GF-D8 (cell line): ENCODE results near the gene DNAJC27.

Experiments
- DNase-seq: peaks from one replicate; lab custom pipeline; 2025; lab: John Stamatoyannopoulos, UW

Gene DNAJC27

DNA sequence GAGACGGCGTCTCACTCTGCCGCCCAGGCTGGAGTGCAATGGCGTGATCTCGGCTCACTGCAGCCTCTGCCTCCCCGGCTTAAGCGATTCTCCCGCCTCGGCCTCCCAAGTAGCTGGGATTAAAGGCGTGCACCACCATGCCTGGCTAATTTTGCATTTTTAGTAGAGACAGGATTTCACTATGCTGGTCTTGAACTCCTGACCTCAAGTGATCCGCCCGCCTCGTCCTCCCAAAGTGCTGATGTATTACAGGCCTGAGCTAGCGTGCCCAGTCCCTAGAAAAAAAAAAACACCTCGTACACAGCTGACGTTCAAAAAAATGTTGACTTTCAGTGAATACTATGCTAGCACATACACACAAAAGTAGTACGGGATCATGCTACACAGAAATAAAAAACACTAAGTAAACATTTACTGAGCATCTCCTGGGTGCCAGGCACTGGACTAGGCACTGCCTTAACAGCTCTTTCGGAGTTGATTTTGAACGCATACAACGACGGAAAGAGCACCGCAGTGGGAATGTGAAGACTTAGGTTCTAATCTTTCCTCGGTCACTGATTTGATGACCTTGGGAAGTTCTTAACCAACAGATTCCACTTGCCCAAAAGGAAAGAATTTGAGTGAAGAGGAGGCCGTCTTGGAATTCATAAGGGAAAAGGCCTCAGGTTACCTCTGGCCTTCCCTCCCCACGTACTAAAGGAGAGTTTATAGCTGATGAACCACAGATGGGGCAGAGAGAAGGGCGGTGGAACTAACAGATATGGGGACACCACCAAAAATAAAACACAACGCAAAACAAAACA is 1.1 kb downstream of the DNAJC27 start:
- DNase-seq, result no peak

DNA sequence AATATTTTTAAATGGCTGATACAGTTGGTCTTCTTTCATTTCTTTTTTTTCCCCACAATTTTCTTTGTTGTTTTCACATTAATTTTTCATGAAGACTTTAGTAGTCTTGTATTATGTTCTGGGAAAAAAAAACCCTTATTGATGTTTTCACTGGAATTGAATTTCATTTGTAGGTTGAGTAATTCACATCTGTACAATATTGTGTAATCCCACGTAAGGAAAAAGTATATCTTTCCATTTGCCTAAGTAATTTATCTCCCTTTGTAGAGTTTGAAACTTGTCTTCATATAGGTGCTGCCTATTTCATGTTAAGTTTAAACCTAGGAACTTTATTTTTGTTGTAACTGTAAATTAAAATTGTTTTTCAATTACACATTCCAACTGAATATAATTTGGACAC is 2.0 kb downstream of the DNAJC27 start:
- no peak for DNase-seq

DNA sequence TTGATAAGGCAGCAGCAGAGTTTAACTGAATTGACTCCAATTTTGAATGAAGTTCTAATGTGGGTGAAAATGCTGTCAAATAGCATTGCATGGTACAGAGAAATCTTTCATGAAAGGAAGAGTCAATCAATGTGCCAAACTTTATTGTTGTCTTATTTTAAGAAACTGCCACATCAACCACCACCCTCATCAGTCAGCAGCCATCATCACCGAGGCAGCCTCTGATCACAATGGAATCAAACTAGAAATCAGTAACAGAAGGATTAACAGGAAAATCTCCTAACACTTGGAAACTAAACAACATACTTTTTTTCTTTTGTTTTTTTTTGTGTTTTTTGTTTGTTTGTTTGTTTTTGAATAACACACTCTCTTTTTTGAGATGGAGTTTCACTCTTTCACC is 9.9 kb downstream of the DNAJC27 start:
- DNase-seq, result no peak

DNA sequence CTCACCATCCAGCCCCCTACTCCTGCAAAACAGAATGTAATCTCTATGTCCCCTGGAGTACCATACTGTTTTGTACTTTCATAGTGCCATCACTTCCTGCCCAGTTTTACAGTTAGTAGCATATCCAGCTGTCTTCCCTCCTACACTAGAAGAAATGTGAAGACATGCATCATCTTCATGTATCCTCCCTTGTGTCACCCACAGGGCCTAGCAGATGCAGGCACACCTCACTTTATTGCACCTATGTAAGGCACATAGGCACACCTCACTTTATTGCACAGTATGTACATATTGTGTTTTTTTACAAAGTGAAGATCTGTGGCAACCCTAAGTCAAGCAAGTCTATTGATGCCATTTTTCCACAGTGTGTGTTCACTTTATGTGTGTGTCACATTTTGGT is 12.0 kb downstream of the DNAJC27 start:
- DNase-seq, result no peak

DNA sequence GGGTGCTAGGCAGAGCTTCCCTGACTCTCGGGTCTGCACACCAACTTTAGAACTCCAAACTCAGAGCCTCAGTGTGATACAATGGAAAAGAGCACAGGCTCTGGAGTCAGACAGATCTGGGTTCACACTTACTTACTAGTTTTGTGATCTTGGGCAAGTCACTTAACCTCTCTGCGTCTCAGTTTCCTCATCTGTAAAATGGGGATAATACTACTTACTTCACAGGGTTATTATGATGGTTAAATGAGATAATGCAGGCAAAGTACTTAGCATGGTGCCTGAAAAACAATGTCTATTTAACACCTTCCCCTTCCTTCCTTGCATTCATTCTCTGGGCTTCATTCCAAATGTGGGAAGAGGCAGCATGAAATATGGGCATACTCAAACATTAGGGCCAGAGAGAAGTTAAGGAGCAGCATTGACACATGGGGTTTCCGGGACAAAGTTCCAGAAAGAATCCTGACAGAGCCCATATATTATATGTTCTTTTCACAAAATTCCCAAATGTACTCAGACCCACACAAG is 13.3 kb downstream of the DNAJC27 start:
- DNase-seq, result no peak

DNA sequence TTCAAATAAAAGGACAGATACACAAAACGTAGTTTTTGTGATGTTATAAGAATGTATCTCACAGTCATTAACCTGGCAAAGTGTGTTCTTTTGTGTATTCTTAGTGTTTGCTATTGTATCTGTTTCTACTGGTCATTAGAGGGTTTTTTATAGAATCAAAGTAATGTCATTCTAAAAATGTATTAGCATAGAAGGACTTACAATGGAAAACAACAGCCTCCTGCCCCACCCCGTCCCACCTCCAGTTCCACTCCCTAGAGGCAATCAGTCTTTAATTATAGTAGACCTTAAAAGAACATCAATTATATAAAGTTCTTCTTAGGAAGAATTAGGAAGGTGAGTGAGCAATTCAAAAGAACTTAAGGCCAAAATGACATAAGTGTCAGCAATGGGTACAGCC is 13.8 kb downstream of the DNAJC27 start:
- no peak for DNase-seq

DNA sequence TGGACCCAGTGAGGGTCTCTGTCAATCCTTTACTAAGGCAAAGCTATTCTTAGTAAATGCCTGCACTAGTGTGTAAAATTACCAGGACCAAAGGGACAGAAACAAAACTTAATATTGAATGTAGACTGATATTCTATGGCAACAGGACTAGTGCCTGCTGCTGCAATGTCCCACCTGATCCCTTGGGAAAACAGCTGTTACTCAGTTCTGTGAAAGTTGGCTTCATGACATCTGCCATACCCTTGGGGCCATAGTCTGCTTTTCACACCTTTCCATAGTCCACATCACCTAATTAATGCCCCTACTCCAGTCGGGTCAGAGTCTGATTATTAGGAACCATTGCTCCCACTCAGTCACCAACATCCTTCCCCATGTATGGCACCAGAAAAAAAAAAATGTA is 14.5 kb downstream of the DNAJC27 start:
- DNase-seq, result no peak

DNA sequence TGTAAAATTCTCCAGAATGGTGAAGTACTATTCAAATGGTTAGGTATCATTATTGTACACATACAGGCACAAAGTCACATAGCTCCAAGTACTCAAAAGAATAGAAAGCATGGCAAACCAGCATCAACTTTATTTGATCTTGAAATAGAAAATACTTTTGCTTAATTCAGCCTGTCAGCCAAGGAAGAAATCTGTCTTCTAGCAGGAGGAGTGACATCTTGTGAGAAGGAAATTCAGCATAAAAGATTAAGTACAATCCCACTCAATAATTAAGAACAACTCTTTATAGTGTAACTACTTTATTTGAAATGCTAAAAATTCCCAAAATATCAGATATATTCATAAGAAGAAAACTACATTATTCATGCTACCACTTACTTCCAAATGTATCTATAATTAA is 15.8 kb downstream of the DNAJC27 start:
- DNase-seq, result no peak

DNA sequence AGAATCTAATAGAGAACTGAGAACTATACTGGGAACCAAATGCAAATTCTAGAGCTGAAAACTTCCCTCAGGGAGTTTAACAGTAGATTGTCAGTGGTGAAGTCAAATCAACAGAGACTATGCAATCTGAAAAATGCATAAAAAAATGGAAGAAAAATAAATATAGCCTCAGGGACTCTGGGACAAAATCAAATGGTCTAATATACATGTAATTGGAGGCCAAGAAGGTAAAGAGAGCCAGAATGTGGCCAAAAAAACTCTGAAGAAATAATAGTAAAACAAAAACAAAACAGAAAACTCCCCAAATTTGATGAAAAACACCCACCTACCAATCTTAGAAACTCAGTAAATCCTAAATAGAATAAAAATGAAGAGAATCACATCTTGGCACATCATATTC is 16.5 kb downstream of the DNAJC27 start:
- no peak for DNase-seq

DNA sequence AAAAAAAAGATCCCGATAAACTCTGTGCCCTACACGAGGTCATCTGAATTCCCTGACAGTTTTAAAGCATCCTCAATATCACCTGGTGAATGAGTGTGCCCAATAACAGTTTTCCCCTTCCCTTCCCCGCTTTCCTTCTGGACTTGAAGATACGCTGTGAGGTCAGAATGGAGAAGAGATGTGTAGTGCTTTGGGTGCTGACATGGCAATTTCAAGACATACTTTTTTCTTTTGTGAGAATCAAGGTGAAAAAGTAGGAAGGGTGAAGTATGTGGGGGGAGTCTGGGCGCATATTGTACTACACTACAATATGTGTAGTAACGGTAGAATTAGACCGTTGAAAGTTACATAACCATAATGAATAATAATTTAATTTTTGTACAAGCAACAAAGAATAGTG is 21.7 kb downstream of the DNAJC27 start:
- DNase-seq, result no peak

DNA sequence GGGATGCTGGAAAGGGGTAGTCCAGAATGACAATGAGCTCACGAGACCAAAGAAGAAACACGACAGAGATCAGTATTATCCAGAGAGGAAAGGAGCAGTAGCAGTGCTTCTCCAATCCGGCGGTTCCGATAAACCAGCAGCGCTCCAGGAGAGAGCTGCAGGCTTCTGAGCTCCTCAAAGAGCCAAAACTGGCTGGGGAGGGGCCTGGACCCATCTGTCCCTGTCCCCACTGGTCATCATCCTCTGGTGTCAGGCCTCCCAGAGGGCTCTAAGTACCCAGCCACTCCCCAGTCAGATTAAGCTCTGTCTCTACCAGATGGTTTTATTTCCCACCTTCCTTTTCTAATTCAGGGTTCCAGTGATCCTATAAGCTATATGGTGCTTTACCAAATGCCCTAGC is 23.2 kb downstream of the DNAJC27 start:
- no peak for DNase-seq

DNA sequence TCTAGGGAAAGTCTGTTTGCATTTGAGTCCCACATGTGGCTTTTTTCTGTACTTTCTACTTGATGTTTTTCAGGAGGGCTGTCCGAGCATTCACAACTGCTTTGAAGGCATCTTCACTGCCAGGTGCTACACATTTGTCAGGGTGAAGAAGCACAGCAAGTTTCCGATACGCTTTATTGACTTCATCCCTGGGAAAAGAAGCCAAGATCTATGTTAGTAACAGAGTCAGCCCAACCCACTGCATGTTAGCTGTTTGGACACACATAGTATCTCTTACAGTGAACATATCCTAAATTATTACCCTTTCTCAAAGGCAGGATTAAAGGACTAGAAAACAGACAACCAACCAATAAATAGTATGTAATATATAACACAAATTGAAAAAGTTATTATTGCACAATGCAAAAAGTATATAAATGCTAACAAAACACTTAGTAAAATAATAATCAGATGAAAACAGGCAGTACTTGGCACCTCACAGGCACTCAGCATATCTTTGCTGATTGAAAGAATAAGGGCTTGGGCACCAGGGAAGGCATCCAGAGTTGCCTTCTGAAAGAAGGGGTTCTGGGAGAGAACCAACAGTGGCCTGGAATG is 24.1 kb downstream of the DNAJC27 start:
- DNase-seq, result no peak

DNA sequence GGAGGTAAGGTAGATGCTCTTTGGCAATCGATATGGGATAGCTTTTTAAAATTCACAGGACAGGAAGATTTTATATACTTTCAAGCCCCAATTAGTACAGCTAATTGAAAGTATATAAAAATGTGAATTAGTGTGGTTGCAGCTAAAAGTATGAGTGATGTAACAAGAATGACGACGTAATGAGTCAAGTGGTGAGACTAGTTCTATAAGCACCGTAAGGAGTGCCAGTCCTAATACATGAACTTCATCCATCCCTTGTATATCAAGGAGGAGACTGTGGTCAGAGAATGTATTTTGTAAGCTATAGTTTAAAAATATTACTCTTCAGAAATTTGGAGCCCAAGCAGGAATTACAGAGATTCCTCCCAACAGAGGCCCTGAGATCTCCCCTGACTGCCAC is 25.8 kb downstream of the DNAJC27 start:
- no peak for DNase-seq

DNA sequence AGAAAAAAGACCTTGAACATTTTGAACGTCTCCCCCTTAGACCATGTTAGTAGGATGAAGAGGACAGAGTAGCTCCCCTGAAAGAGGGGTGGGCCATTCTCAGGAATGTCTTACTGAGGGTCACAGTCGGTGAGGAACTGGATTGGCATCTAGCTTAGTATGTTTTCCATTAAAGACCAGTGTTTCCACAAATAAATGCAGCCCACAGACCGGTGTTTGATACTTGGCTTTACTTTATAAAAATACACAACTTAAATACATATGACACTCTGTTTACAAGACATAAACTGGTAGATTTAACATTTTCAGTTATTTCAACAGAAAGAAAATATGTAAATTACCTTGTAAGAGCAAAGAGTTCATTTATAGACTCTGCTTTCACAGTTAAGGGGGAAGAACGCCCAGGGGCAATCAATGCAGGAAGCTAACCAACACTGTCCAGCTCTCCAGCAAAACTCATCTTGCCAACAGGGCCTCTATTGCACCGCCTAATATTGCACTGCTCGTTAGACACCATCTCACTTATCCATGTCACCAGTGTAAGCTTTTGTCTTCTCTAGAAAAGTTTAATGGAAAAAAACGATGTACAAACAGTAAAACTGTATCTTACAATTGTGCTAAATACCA is 28.2 kb downstream of the DNAJC27 start:
- DNase-seq, result no peak

DNA sequence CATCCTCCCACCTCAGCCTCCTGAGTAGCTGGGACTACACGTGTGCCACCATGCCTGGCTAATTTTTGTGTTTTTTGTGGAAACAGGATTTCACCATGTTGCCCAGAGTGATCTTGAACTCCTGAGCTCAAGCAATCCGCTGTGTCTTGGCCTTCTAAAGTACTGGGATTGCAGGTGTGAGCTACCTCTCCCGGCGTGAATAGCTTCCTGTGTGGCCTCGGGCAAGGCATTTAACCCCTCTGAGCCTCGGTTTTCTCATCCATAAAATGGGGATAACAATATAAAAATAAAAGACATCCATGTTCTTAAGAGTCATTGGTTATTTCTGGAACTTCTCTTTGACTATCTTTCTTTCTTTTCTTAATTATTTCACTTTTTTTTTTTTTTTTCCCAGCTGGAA is 32.4 kb downstream of the DNAJC27 start:
- no peak for DNase-seq

DNA sequence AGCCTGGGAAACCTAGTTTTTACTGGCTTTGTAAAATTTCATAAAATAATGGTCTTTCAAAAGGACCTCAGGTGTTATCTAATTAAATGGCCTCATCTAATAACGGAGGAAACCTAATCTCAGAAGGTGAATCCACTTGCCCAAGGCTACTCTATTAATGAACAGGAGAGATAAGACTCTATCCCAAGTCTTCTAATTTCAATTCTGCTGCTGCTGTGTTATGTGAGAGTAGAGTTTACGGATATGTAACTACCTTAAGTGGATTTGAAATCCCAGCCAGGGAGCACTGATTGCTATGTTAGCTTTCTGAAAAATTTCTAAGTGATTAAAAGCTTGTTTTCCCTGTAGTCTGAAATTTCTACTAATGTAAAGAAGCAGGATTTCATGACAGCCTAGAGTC is 34.5 kb downstream of the DNAJC27 start:
- DNase-seq, result no peak

DNA sequence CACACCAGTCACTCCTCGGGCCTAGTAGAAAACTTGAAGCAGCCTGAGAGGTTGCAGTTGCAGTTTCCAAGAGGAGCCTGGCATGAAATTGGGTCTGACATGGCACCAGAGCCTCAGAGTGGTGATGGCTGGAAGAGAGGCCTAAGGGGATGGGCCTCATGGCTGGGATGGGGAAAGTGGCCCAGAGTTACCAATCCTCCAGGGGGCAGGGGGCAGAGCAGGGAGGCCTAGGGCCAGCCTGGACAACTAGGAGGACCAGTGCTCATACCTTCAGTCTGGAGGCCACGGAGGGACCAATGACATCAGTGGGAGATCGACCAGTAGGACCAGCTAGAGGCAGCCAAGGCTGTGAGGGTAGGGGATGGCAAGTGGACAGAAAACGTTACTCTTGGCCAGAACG is 36.6 kb downstream of the DNAJC27 start:
- no peak for DNase-seq

DNA sequence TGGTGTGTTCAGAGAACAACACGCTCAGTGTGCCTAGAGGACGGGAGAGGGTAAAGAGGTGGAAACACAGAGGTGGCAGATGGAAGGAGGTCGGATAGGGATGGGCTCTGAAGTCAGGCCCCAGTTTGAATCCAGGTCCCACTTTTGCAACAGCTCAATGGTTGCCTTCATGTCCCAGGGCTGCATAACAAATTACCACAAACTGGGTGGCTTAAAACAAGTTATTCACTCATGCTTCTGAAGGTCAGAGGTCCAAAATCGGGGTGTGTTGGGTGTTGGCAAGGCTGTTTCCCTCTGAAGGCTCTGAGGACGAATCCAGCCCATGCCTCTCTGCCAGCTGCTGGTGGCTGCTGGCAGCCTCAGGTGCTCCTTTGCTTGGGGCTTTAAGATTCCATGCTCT is 39.0 kb downstream of the DNAJC27 start:
- DNase-seq, result no peak

DNA sequence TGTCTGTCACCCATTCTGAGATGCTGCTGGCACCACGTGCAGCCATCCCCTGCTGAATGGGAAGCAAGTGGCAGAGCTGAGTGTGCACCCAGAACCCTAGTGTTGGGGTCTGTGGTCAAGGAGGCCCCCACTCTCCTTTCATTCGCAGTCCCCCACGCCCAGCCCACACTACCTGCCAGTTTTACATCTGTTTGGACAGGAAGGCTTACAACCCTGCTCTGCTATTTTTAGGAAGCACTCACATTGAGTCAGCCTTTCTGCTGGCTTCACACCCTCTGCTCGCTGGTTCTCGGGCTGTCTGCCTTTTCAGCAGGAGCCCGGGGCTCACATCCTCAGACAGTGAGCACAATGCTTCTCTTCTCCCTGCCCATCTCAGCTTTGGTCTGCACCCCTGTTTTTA is 41.0 kb downstream of the DNAJC27 start:
- DNase-seq, result no peak

DNA sequence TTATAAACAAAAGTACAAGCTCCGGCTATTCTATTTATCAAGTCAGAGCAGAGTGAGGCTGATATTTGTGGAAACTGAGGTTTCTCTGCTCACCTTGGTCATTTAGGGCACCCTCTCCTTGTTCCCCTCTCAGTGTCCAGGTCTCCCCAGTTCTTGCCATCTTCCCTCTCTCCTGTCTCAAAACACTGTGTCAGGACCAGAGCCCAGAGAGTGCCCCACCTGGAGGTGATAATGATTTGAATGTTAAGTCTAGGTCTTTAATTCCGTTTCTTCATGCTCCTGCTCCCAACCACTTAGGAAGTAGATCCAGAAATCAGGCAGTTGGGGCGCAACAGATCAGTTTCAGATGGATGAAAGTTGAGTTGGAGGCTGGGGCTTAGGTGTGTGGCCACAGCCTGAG is 42.5 kb downstream of the DNAJC27 start:
- DNase-seq, result no peak

DNA sequence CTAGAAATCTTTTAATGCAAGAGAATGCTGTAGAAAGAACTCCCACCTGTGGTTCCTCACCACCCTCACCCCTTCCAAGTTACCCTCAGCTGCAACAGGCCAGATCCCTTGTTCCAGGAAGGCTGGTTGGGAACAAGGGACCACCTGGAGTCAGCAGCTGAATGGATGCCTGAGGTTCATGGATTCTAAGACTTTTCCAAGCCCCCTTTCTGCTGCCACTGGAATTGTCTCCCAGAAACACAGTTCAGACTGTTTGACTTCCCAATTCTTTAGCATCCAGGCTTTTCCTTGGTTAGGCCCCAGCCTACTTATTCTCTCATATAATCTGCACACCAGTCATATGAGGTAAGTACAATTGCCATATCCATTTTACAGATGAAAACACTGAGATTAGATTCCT is 43.7 kb downstream of the DNAJC27 start:
- DNase-seq, result no peak

DNA sequence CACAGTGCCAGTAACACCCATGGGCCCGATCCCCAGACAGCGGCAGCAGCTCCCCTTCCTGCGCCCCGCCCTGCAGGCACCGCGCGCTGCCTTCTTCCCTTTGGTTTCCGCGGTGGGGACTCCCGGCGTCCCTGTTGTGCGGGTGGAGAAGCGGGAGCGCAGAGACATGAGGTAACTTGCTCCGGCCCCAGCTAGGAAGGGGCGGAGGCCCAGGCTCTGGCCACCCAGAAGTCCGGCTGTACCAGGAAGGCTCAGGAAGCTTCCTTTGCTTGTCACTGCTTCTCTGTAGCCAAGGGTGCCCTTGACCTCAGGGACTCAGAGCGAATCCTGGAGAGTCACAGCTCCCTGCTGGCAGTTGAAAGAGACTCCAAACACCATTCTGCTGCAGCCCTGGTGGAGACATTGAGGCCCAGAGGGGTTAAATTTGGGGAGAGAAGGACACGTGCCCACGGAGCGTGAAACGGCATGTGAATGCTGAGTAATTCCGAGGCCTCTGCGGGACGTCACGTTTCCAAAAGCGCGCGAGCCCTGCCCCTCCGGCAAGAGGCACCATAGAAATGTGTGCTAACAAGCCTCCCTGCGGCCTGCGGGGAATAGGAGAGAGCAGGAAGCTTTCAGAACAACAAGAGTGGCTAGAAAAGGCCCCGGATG is 45.0 kb downstream of the DNAJC27 start:
- DNase-seq, result no peak

DNA sequence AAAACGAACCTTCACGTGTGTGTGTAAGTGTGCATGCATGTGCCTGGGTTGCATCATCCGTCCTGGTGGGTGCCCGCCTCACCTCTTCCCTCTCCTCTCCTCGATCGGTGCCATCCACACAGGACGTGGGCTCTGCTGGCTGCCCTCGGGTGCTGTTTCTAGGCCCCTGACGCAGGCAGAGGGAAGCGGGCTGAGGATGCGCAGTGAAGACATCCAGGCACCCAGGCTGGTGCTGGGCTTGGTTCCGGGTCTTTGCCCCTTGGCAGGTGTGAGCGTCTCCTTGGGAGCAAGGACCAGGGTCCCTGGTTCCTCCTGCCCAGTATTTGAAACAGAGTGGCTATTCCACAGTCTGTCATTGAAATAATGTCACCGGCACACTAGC is 45.5 kb downstream of the DNAJC27 start:
- DNase-seq, result no peak
